ENCODE data around the gene MTRR. TPM values are rescaled to one million over a fixed set of nuclear protein-coding genes. Genes with fewer than 3 reads are reported as not detected.
A peak's percentile ranks its signal among the peaks of the same experiment; 100 is the strongest.

MTRR gene
- total RNA-seq, 2 experiments from 2014 or later: 34.0 to 35.1 TPM

DNA sequence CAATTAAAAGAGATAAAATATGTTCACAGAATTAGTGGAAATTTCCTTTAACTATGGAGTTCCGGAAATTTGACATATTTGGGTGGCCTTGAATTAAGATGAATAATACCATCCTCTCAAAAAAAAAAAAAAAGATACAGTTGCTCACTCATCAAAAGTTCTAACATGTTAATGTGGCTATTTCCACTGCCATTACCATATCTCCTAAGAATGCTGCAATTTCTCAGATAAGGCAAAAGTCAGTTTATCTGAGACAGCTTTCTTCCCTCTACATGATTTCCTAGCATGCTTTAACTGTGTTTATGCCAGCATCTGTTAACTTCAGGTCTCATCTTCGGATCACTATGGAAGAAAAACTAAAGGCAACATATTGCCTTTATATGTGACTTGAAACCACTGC is 2.8 kb upstream of the MTRR start:
- no peak overlapping the region for H3K27ac Mint-ChIP-seq
- H3K9me3 Mint-ChIP-seq: no peaks in the 10 kb centered on the region
- peaks cover 38% of the 10 kb centered on the region for H3K4me1 Mint-ChIP-seq (ENCODE audit: low read depth)
- H3K36me3 Mint-ChIP-seq (ENCODE audit: low read depth): peaks cover 33% of the 10 kb centered on the region
- intact Hi-C loops (cut with micrococcal nuclease): no loop called here
- H3K4me3 Mint-ChIP-seq: no peak overlapping the region
- CTCF ChIA-PET: no interaction called here
- H3K27me3 Mint-ChIP-seq (ENCODE audit: low read depth): no peaks in the 10 kb centered on the region
- DNase-seq: no peak

DNA sequence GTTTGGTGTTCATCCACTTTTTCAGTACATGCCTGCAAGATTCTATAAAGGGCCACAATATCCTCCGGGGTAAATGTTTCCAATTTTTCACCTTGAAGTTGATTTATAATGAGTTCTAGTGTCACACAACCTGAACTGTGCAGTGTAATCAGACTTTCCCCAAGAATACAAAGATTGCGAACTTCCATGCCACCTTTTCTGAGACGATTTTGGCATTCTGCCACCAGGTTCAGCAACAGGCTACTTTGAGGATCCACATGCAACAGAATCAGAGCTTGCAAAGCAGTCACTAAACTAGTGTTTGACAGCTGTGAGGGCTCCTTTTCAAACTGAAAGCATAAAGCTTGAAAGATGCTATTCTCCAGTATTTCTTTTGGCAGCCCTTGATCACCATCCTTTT is 1.7 kb upstream of the MTRR start:
- intact Hi-C loops (cut with micrococcal nuclease): no loop called here
- no peak for DNase-seq
- Mint-ChIP-seq H3K4me1 (ENCODE audit: low read depth) (peaks cover 49% of the 10 kb centered on the region), H3K27ac (no peak overlapping the region), H3K27me3 (ENCODE audit: low read depth) (no peaks in the 10 kb centered on the region), H3K36me3 (ENCODE audit: low read depth) (peaks cover 30% of the 10 kb centered on the region), H3K9me3 (no peaks in the 10 kb centered on the region), H3K4me3 (no peak overlapping the region)
- CTCF ChIA-PET: interaction anchor here (2.9 kb wide), 1 partner anchor 20 kb away, joined by 12 read pairs; no protein-coding TSS in a partner anchor

DNA sequence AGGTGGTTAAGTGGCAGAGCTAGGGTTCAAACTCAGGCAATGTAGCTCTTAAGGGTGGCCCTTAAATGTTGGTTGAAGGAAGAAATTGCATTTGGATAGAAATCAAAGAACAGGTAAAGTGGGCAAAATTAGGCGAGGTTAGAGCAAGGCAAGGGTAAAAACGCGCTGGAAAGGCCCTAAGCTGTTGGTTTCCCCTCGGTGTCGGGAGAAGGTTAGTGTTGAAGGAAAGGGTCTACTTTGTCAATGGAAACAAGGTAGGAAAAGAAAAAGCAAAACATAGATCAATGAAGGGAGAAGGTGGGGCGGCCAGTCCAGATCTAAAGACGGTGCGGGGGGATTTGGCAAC is 548 bp upstream of the MTRR start:
- DNase-seq: no peak
- Mint-ChIP-seq H3K4me1 (ENCODE audit: low read depth) (peaks cover 60% of the 10 kb centered on the region), H3K9me3 (no peaks in the 10 kb centered on the region), H3K4me3 (peak overlapping the region; percentile 96), H3K27me3 (ENCODE audit: low read depth) (no peaks in the 10 kb centered on the region), H3K27ac (peak overlapping the region; percentile 72), H3K36me3 (ENCODE audit: low read depth) (peaks cover 32% of the 10 kb centered on the region)
- intact Hi-C loops (cut with micrococcal nuclease): loop anchor here (2.0 kb wide), 2 partner anchors 1040 to 1156 kb away; partner anchors contain the start of gene TENT4A
- CTCF ChIA-PET: interaction anchor here (0.7 to 2.9 kb wide), 3 partner anchors 12 to 1586 kb away, joined by 3 to 12 read pairs (median 3); no protein-coding TSS in a partner anchor

DNA sequence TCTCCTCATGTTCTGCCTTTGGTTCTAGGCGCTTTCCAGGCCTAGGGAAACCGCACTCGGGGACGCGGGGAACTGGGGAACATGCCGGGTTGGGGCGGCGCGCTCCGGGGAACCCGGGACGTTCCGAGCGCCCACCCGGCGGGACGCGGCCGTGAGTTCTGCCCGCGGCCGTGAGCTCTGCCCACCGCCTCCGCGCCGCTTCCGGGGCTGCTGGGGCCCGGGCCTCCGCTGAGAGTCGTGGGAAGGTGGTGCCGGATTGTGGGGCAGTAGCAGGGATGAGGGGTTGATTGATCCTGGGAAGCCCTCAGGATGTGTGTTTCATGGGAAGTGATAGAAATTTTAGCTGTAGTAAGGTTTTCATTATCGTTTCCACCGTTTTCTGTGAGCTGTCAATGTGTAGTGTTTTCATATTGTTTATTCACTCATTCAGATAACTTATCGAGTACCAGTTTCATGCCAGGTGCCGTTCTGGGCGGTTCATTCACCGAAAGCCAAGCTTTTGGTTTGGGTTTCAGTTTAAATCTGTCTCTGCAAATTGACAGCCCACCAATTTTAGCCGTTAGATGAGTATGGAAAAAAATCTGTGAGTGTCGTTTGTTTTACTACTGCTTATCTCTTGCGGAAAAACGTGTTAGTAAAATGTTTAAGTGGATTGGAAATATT is 657 bp downstream of the MTRR start:
- intact Hi-C loops (cut with micrococcal nuclease): loop anchor here (1.0 to 10.0 kb wide), 6 partner anchors 9 to 1492 kb away; partner anchors contain the start of genes MED10, NSUN2, SRD5A1 and TENT4A
- H3K4me3 Mint-ChIP-seq: peak overlapping the region; percentile 96
- CTCF ChIA-PET: interaction anchor here (1.4 to 2.9 kb wide), 2 partner anchors 11 to 18 kb away, joined by 3 to 12 read pairs; no protein-coding TSS in a partner anchor
- H3K27ac Mint-ChIP-seq: peak overlapping the region; percentile 82
- H3K9me3 Mint-ChIP-seq: no peaks in the 10 kb centered on the region
- DNase-seq: peak; percentile 49
- H3K27me3 Mint-ChIP-seq (ENCODE audit: low read depth): no peaks in the 10 kb centered on the region
- H3K36me3 Mint-ChIP-seq (ENCODE audit: low read depth): peaks cover 34% of the 10 kb centered on the region
- H3K4me1 Mint-ChIP-seq (ENCODE audit: low read depth): peaks cover 67% of the 10 kb centered on the region

DNA sequence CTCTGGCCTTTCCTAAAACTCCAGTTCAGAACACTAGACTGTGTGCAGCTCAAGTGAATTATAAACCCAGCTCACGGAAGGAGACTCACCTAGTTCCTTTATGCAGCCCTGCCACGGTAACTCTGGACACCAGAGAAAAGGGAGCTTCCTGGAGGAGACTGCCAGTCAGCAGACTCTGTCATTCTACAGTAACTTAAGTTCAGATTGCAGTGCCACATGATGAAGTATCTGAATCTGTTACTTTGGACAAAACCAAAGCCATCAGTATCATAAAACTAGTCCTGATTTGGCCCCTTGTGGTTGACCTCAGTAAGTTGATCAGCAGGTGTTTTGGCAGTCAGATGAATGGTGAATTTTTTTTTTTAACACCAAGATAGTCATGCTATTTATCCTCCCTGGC is 2.7 kb downstream of the MTRR start:
- no peak overlapping the region for H3K27ac Mint-ChIP-seq
- no peak for DNase-seq
- CTCF ChIA-PET: interaction anchor here (1.8 kb wide), 1 partner anchor 14 kb away, joined by 5 read pairs; no protein-coding TSS in a partner anchor
- no peaks in the 10 kb centered on the region for H3K27me3 Mint-ChIP-seq (ENCODE audit: low read depth)
- peaks cover 38% of the 10 kb centered on the region for H3K36me3 Mint-ChIP-seq (ENCODE audit: low read depth)
- no peak overlapping the region for H3K4me3 Mint-ChIP-seq
- intact Hi-C loops (cut with micrococcal nuclease): loop anchor here (5.0 to 10.0 kb wide), 2 partner anchors 583 to 1494 kb away; partner anchors contain the start of gene MED10
- no peaks in the 10 kb centered on the region for H3K9me3 Mint-ChIP-seq
- peaks cover 62% of the 10 kb centered on the region for H3K4me1 Mint-ChIP-seq (ENCODE audit: low read depth)

DNA sequence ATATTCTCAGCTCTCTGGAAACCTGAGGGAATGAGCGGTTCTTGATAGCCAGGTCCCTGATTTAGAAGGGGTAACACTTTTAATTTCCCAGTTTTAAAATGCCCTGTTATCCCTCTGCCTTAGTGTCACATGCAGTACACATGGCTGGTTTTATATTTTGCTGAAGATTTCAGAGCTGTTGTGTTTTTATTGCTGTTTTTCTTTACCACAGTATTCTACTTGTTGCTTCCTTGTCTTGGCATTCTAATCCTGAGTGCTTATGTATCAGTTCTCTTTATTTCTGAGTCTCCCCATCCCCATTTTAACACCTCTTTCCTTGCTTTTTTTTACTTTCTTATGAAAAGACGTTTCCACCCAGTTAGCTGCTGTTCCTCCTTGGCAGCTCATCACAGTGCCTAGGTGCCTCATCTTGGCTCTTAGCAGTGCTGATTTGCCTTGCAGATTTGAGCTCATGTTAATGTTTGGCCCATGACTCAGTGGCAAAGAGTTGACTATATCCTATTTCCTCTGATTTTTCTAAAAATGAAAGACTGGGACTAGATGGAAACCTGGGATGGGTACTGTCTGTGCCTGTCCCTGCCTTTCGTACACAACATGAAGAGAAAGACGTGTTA is 3.7 kb downstream of the MTRR start:
- no peak for DNase-seq
- H3K36me3 Mint-ChIP-seq (ENCODE audit: low read depth): peaks cover 42% of the 10 kb centered on the region
- H3K4me3 Mint-ChIP-seq: peak overlapping the region; percentile 2
- intact Hi-C loops (cut with micrococcal nuclease): loop anchor here (5.0 to 10.0 kb wide), 2 partner anchors 582 to 1495 kb away; partner anchors contain the start of gene MED10
- H3K4me1 Mint-ChIP-seq (ENCODE audit: low read depth): peaks cover 60% of the 10 kb centered on the region
- H3K27me3 Mint-ChIP-seq (ENCODE audit: low read depth): no peaks in the 10 kb centered on the region
- H3K9me3 Mint-ChIP-seq: no peaks in the 10 kb centered on the region
- CTCF ChIA-PET: interaction anchor here (0.9 to 1.8 kb wide), 3 partner anchors 9 to 16 kb away, joined by 3 to 5 read pairs (median 4); no protein-coding TSS in a partner anchor
- H3K27ac Mint-ChIP-seq: no peak overlapping the region

DNA sequence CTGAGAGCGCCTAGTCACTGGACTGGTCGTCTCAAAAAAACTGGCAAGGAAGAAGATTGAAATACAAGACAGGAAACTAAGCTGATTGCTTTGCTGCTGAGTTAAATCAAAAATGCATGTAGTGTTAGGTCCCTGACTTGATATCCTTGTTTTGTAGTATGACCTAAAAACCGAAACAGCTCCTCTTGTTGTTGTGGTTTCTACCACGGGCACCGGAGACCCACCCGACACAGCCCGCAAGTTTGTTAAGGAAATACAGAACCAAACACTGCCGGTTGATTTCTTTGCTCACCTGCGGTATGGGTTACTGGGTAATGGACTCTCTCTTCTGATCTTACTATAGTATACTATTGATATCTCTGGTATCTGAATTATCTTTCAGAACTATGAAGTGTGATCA is 4.3 kb downstream of the MTRR start:
- intact Hi-C loops (cut with micrococcal nuclease): loop anchor here (5.0 to 10.0 kb wide), 2 partner anchors 582 to 1496 kb away; partner anchors contain the start of gene MED10
- H3K36me3 Mint-ChIP-seq (ENCODE audit: low read depth): peaks cover 48% of the 10 kb centered on the region
- CTCF ChIA-PET: interaction anchor here (0.9 to 1.8 kb wide), 4 partner anchors 8 to 16 kb away, joined by 3 to 5 read pairs (median 4); no protein-coding TSS in a partner anchor
- peak; percentile 46 for DNase-seq
- peak overlapping the region; percentile 2 for H3K4me3 Mint-ChIP-seq
- no peak overlapping the region for H3K27ac Mint-ChIP-seq
- no peaks in the 10 kb centered on the region for H3K27me3 Mint-ChIP-seq (ENCODE audit: low read depth)
- H3K4me1 Mint-ChIP-seq (ENCODE audit: low read depth): peaks cover 64% of the 10 kb centered on the region
- H3K9me3 Mint-ChIP-seq: no peaks in the 10 kb centered on the region

DNA sequence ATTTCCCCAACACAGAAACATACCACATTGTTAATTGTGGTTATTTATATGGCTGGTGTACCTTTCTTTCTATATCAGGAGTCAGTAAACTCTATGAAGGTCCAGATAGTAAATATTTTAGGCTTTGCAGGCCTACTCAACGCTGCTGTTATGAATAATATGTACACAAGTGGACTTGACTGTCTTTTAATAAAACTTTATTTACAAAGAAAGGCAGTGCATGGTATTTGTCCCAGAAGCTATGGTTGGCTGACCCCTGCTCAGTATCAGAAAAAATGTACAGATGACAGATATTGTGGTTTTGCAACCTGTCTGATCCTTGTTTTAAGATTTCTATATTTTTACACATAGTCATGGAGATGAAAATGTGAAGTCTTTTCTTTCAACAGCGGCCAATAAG is 5.7 kb downstream of the MTRR start:
- no peak overlapping the region for H3K27ac Mint-ChIP-seq
- no peaks in the 10 kb centered on the region for H3K9me3 Mint-ChIP-seq
- peaks cover 48% of the 10 kb centered on the region for H3K36me3 Mint-ChIP-seq (ENCODE audit: low read depth)
- H3K4me1 Mint-ChIP-seq (ENCODE audit: low read depth): peaks cover 75% of the 10 kb centered on the region
- H3K4me3 Mint-ChIP-seq: no peak overlapping the region
- intact Hi-C loops (cut with micrococcal nuclease): loop anchor here (5.0 to 10.0 kb wide), 2 partner anchors 580 to 1497 kb away; partner anchors contain the start of gene MED10
- H3K27me3 Mint-ChIP-seq (ENCODE audit: low read depth): no peaks in the 10 kb centered on the region
- CTCF ChIA-PET: interaction anchor here (1.1 to 3.2 kb wide), 2 partner anchors 11 to 18 kb away, joined by 4 to 15 read pairs; no protein-coding TSS in a partner anchor
- no peak for DNase-seq

DNA sequence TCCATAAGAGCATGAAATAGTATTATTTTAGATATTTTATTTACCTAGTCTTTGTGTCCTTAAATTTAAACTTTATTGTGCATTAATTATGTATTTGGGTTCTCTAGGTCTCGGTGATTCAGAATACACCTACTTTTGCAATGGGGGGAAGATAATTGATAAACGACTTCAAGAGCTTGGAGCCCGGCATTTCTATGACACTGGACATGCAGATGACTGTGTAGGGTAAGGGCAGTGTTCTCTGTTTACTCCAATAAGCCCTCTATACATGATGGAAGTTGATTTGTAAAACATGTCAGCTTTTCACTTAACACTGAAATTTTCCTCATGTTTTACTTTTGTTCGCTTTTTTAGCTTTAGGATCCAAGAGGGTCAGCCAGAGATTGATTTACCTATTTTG is 6.2 kb downstream of the MTRR start:
- Mint-ChIP-seq H3K9me3 (no peaks in the 10 kb centered on the region), H3K4me3 (no peak overlapping the region), H3K36me3 (ENCODE audit: low read depth) (peaks cover 52% of the 10 kb centered on the region), H3K4me1 (ENCODE audit: low read depth) (peaks cover 71% of the 10 kb centered on the region), H3K27ac (no peak overlapping the region), H3K27me3 (ENCODE audit: low read depth) (no peaks in the 10 kb centered on the region)
- DNase-seq: no peak
- CTCF ChIA-PET: interaction anchor here (3.2 kb wide), 1 partner anchor 11 kb away, joined by 15 read pairs; no protein-coding TSS in a partner anchor
- intact Hi-C loops (cut with micrococcal nuclease): loop anchor here (10.0 kb wide), 1 partner anchor 580 kb away; no protein-coding TSS in a partner anchor

DNA sequence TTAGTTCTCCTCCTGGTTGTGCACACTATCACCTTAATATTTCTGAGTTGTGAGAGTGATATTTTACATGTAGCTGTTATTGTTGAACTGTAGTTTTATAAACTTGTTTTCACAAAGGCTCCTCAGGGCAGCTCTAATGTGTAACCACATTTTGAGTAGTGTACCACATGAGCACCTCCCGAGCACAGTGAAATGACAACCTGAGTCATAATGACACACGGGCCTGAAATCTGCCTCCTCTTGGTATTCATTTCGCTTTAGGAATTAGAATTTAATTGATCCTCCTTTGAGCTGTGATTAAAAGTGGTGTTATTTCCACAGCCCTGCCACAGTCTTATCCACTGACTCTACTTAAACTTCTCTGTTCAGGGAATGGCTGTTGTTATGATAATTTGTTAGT is 7.9 kb downstream of the MTRR start:
- H3K27me3 Mint-ChIP-seq (ENCODE audit: low read depth): no peaks in the 10 kb centered on the region
- H3K27ac Mint-ChIP-seq: no peak overlapping the region
- DNase-seq: peak; percentile 45
- no peaks in the 10 kb centered on the region for H3K9me3 Mint-ChIP-seq
- intact Hi-C loops (cut with micrococcal nuclease): loop anchor here (10.0 kb wide), 1 partner anchor 578 kb away; no protein-coding TSS in a partner anchor
- CTCF ChIA-PET: interaction anchor here (3.2 kb wide), 1 partner anchor 9 kb away, joined by 15 read pairs; no protein-coding TSS in a partner anchor
- H3K4me1 Mint-ChIP-seq (ENCODE audit: low read depth): peaks cover 64% of the 10 kb centered on the region
- peaks cover 62% of the 10 kb centered on the region for H3K36me3 Mint-ChIP-seq (ENCODE audit: low read depth)
- H3K4me3 Mint-ChIP-seq: no peak overlapping the region

DNA sequence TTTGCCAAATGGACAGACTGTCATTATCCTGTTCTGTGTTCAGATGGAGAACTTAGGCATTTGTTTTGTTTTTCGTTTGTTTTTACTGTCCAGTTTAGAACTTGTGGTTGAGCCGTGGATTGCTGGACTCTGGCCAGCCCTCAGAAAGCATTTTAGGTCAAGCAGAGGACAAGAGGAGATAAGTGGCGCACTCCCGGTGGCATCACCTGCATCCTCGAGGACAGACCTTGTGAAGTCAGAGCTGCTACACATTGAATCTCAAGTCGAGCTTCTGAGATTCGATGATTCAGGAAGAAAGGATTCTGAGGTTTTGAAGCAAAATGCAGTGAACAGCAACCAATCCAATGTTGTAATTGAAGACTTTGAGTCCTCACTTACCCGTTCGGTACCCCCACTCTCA is 8.9 kb downstream of the MTRR start:
- DNase-seq: no peak
- Mint-ChIP-seq H3K27me3 (ENCODE audit: low read depth) (no peaks in the 10 kb centered on the region), H3K27ac (peak overlapping the region; percentile 48), H3K4me1 (ENCODE audit: low read depth) (peaks cover 54% of the 10 kb centered on the region), H3K4me3 (no peak overlapping the region), H3K9me3 (no peaks in the 10 kb centered on the region), H3K36me3 (ENCODE audit: low read depth) (peaks cover 64% of the 10 kb centered on the region)
- intact Hi-C loops (cut with micrococcal nuclease): loop anchor here (1.0 to 10.0 kb wide), 4 partner anchors 9 to 1049 kb away; partner anchors contain the start of genes FASTKD3 and MTRR
- CTCF ChIA-PET: no interaction called here

DNA sequence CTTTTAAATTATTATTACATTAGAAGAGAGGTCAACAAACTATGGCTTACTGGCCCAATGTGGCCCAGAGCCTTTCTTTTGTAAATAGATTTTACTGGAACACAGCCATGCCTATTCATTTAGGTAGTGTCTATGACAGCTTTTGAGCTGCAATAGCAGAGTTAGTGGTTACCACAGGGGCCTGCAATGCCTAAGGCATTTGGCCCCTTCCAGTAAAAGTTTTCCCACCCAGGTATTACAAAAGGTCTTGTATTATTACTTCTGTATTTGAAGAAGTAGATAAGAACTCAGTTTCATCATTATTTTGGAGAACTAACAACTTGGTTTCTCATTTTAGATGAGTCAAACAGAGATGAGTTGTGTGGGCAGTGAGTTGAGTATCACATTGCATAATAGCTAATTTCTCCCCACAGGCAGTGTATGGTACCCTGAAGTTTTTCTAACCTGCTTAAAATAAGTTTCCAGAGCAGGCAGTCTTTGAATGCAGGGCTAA is 9.5 kb downstream of the MTRR start:
- Mint-ChIP-seq H3K4me1 (ENCODE audit: low read depth) (peaks cover 48% of the 10 kb centered on the region), H3K36me3 (ENCODE audit: low read depth) (peaks cover 67% of the 10 kb centered on the region), H3K9me3 (no peaks in the 10 kb centered on the region), H3K27me3 (ENCODE audit: low read depth) (no peaks in the 10 kb centered on the region), H3K4me3 (no peak overlapping the region), H3K27ac (peak overlapping the region; percentile 48)
- intact Hi-C loops (cut with micrococcal nuclease): loop anchor here (1.0 to 10.0 kb wide), 4 partner anchors 9 to 1049 kb away; partner anchors contain the start of genes FASTKD3 and MTRR
- peak; percentile 28 for DNase-seq
- CTCF ChIA-PET: no interaction called here
